Panc1 (cell line): ENCODE measurements around the gene UNC13A. TPM values are rescaled to one million over a fixed set of nuclear protein-coding genes. Genes with fewer than 3 reads are reported as not detected.

Experiments
- ATAC-seq: fragments of 200-7000 bp; cut with Tn5 transposase; 2 replicates; pipeline ENCODE4 v1.9.1; 2020; ENCODE audit warnings: mild to moderate bottlenecking, moderate library complexity
- BruUV-seq: library from RNA; stranded (reverse); fragments of 400-500 nt; replicated peaks from 2 replicates; lab custom pipeline; 2021; lab: Mats Ljungman, UMichigan
- CTCF ChIA-PET: fragments of 300-600 bp; sonication (Branson Sonifier 250); formaldehyde crosslinking; loops from one replicate; lab custom pipeline; 2022; ENCODE audit warnings: antibody characterized with exemption; lab: Charles Lee
- POLR2A ChIA-PET: fragments of 300-600 bp; sonication (Branson Sonifier 250); formaldehyde crosslinking; loops from one replicate; lab custom pipeline; 2022; ENCODE audit warnings: antibody characterized with exemption; lab: Charles Lee
- DNase-seq: peaks from one replicate; pipeline ENCODE4 v3.0.0-alpha.2; 2010; ENCODE audit warnings: low read depth, low spot score
- H3K27ac ChIP-seq: 2 replicates; pipeline ENCODE4 v1.5.1; 2011; ENCODE audit warnings: mild to moderate bottlenecking, low read length, inconsistent platforms
- H3K27me3 ChIP-seq: fragments of 200-500 bp; sonication (Bioruptor generic); 2 replicates; pipeline ENCODE4 v1.6.0; 2014; ENCODE audit warnings: low read length, inconsistent platforms; ENCODE audit not compliant: control insufficient read depth, insufficient read depth
- H3K36me3 ChIP-seq: fragments of 200-500 bp; sonication (Bioruptor generic); 2 replicates; pipeline ENCODE4 v1.5.1; 2014; ENCODE audit warnings: inconsistent platforms, mild to moderate bottlenecking, low read length, moderate library complexity; ENCODE audit not compliant: control insufficient read depth, insufficient read depth
- H3K4me1 ChIP-seq: 2 replicates; pipeline ENCODE4 v1.5.1; 2011; ENCODE audit warnings: inconsistent platforms, mild to moderate bottlenecking, low read length, moderate library complexity; ENCODE audit not compliant: control insufficient read depth, insufficient read depth
- H3K4me3 ChIP-seq, 2 experiments: 2 replicates each; pipeline ENCODE4 v1.5.1; 2011 to 2012; ENCODE audit warnings: low read depth in 2 of 2, low read length in 2 of 2, mild to moderate bottlenecking in 2 of 2, inconsistent platforms in 1 of 2, moderate library complexity in 1 of 2
- H3K9me3 ChIP-seq: fragments of 200-500 bp; sonication (Bioruptor generic); 2 replicates; pipeline ENCODE4 v1.5.1; 2014; ENCODE audit warnings: low read depth, mild to moderate bottlenecking, inconsistent platforms, low read length, moderate library complexity; ENCODE audit not compliant: control insufficient read depth, insufficient read depth
- POLR2AphosphoS5 ChIP-seq: IDR thresholded peaks from 2 replicates; pipeline ENCODE4 v1.6.1; 2012; ENCODE audit warnings: mild to moderate bottlenecking, low read depth, low read length, moderate library complexity
- SIN3A ChIP-seq: IDR thresholded peaks from 2 replicates; pipeline ENCODE4 v1.6.1; 2012; ENCODE audit warnings: low read depth, mild to moderate bottlenecking, low read length, moderate library complexity, borderline replicate concordance; ENCODE audit not compliant: insufficient read depth
- TCF7L2 ChIP-seq: IDR thresholded peaks from 2 replicates; pipeline ENCODE4 v1.6.1; 2011; ENCODE audit warnings: mild to moderate bottlenecking, low read depth, low read length, inconsistent platforms
- in situ Hi-C: cut with HindIII; loops from 2 replicates; pipeline ENCODE4 v1.10.0; 2016; ENCODE audit warnings: low sequenced_read_pairs, low pct_unique_long_range_greater_than_20kb
- intact Hi-C: fragments of 100-400 bp; cut with micrococcal nuclease; formaldehyde crosslinking; loops from one replicate; pipeline ENCODE4 v1.10.0; 2022; ENCODE audit not compliant: unreplicated experiment
- total RNA-seq: library from RNA; stranded (reverse); gene quantifications from one replicate; pipeline ENCODE4 v1.2.1, GENCODE V29; 2021; ENCODE audit not compliant: unreplicated experiment
- TF ChIP-seq, protein P1 (sequence below): fragments of 450-650 bp; IDR thresholded peaks from 2 replicates; pipeline ENCODE4 v1.5.1; 2017; ENCODE audit warnings: mild to moderate bottlenecking
- TF ChIP-seq, protein P2 (sequence below), 2 experiments: IDR thresholded peaks; 2 replicates each; pipeline ENCODE4 v1.6.1; 2011 to 2012; ENCODE audit warnings: low read depth in 2 of 2, control low read depth in 1 of 2, low read length in 1 of 2, mild to moderate bottlenecking in 1 of 2, moderate library complexity in 1 of 2; ENCODE audit not compliant: insufficient read depth in 1 of 2

The UNC13A gene
- total RNA-seq, 1 experiment from 2014 or later = 0.46 TPM

DNA sequence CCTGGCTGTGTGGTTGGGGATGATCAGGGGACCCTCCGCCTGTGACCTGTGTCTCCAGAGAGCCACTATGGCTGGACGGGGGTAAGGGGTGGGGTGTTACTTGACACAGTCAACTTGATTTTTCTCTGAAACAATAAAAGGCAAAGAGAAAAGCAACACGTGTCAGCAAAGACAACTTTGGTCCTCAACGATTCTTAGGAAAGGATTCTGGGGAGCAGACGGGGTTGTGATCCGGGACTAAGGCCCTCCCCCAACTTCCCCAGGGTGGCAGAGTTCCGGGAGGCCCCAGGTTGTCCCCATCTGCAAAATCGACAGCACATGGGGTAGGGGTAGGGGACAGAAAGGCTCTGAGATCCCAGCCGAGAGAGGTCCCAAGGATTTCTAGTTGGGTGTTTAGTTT, 86.5 kb downstream of the UNC13A start:
- Histone ChIP-seq H3K4me3 (no peak overlapping the region), H3K4me1 (no peaks in the 10 kb centered on the region), H3K9me3 (no peaks in the 10 kb centered on the region), H3K27me3 (no peaks in the 10 kb centered on the region), H3K36me3 (no peaks in the 10 kb centered on the region), H3K27ac (no peak overlapping the region)
- ChIA-PET POLR2A (no interaction called here), CTCF (no interaction called here)
- no peak for TF ChIP-seq SIN3A
- TF ChIP-seq TCF7L2 = no peak
- TF ChIP-seq POLR2AphosphoS5 = no peak
- TF ChIP-seq, protein P1, sequence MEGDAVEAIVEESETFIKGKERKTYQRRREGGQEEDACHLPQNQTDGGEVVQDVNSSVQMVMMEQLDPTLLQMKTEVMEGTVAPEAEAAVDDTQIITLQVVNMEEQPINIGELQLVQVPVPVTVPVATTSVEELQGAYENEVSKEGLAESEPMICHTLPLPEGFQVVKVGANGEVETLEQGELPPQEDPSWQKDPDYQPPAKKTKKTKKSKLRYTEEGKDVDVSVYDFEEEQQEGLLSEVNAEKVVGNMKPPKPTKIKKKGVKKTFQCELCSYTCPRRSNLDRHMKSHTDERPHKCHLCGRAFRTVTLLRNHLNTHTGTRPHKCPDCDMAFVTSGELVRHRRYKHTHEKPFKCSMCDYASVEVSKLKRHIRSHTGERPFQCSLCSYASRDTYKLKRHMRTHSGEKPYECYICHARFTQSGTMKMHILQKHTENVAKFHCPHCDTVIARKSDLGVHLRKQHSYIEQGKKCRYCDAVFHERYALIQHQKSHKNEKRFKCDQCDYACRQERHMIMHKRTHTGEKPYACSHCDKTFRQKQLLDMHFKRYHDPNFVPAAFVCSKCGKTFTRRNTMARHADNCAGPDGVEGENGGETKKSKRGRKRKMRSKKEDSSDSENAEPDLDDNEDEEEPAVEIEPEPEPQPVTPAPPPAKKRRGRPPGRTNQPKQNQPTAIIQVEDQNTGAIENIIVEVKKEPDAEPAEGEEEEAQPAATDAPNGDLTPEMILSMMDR = no peak
- TF ChIP-seq, protein P2, sequence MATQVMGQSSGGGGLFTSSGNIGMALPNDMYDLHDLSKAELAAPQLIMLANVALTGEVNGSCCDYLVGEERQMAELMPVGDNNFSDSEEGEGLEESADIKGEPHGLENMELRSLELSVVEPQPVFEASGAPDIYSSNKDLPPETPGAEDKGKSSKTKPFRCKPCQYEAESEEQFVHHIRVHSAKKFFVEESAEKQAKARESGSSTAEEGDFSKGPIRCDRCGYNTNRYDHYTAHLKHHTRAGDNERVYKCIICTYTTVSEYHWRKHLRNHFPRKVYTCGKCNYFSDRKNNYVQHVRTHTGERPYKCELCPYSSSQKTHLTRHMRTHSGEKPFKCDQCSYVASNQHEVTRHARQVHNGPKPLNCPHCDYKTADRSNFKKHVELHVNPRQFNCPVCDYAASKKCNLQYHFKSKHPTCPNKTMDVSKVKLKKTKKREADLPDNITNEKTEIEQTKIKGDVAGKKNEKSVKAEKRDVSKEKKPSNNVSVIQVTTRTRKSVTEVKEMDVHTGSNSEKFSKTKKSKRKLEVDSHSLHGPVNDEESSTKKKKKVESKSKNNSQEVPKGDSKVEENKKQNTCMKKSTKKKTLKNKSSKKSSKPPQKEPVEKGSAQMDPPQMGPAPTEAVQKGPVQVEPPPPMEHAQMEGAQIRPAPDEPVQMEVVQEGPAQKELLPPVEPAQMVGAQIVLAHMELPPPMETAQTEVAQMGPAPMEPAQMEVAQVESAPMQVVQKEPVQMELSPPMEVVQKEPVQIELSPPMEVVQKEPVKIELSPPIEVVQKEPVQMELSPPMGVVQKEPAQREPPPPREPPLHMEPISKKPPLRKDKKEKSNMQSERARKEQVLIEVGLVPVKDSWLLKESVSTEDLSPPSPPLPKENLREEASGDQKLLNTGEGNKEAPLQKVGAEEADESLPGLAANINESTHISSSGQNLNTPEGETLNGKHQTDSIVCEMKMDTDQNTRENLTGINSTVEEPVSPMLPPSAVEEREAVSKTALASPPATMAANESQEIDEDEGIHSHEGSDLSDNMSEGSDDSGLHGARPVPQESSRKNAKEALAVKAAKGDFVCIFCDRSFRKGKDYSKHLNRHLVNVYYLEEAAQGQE (IDR thresholded peaks at IDR 0.05; ENCODE audit: insufficient read depth in 1 of 2, low read depth in 2 of 2, low read length in 1 of 2) = no peak
- no peak for DNase-seq
- intact Hi-C loops = no loop called here
- BruUV-seq = no TSS peak
- in situ Hi-C loops = no loop called here
- ATAC-seq = no peak

DNA sequence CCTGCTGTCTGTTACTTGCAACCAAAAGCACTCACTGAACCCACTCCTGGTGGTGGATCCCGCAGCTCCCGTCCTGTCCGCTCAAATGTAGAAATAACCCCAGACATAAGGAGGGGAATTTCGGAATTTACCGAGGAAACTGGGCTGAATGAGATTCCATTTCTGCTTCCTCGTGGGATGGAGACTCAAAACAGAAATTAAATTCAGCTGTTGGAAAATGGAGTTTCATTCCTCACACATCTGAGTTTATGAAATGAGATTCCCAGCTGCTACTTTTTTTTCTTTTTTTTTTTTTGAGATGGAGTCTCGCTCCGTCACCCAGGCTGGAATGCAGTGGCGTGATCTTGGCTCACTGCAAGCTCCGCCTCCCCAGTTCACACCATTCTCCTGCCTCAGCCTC, 88.4 kb downstream of the UNC13A start:
- no peak for ATAC-seq
- CTCF ChIA-PET = interaction anchor here (0.7 kb wide), 1 partner anchor 157 kb away, joined by 6 read pairs; no protein-coding TSS in a partner anchor
- intact Hi-C loops = no loop called here

More for the DNA sequence above, 88.4 kb downstream of the UNC13A start:
- TF ChIP-seq, protein P2 (IDR thresholded peaks at IDR 0.05; ENCODE audit: insufficient read depth in 1 of 2, low read depth in 2 of 2, low read length in 1 of 2) = no peak
- TF ChIP-seq SIN3A = no peak
- TF ChIP-seq TCF7L2 = no peak
- in situ Hi-C loops = no loop called here
- Histone ChIP-seq H3K27ac (no peak overlapping the region), H3K4me1 (no peaks in the 10 kb centered on the region), H3K36me3 (no peaks in the 10 kb centered on the region), H3K9me3 (no peaks in the 10 kb centered on the region), H3K4me3 (no peak overlapping the region), H3K27me3 (no peaks in the 10 kb centered on the region)
- no peak for DNase-seq
- POLR2A ChIA-PET = no interaction called here
- no TSS peak for BruUV-seq
